ENCODE measurements around the gene DLL3.

- TF ChIP-seq EZH2 (IDR thresholded peaks at IDR 0.05; ENCODE audit: low read depth, unreplicated experiment) (no peak), REST (IDR thresholded peaks at IDR 0.05; ENCODE audit: unreplicated experiment) (no peak), POLR2AphosphoS5 (IDR thresholded peaks at IDR 0.05; ENCODE audit: low read depth) (no peak), CREB1 (CRISPR knock-in tag; IDR thresholded peaks at IDR 0.05; ENCODE audit: low read depth) (no peak), ETS1 (IDR thresholded peaks at IDR 0.05) (no peak), EZH2phosphoT487 (IDR thresholded peaks at IDR 0.05; ENCODE audit: unreplicated experiment) (no peak)
- TF ChIP-seq, protein P1, sequence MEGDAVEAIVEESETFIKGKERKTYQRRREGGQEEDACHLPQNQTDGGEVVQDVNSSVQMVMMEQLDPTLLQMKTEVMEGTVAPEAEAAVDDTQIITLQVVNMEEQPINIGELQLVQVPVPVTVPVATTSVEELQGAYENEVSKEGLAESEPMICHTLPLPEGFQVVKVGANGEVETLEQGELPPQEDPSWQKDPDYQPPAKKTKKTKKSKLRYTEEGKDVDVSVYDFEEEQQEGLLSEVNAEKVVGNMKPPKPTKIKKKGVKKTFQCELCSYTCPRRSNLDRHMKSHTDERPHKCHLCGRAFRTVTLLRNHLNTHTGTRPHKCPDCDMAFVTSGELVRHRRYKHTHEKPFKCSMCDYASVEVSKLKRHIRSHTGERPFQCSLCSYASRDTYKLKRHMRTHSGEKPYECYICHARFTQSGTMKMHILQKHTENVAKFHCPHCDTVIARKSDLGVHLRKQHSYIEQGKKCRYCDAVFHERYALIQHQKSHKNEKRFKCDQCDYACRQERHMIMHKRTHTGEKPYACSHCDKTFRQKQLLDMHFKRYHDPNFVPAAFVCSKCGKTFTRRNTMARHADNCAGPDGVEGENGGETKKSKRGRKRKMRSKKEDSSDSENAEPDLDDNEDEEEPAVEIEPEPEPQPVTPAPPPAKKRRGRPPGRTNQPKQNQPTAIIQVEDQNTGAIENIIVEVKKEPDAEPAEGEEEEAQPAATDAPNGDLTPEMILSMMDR (conservative IDR thresholded peaks at IDR 0.05; ENCODE audit: low read depth in 2 of 2) = no peak
Observed at GRCh38 chr19:39553082-39553652, 54.4 kb downstream of the DLL3 start.
